HG03095 (cell line): Measurements from ENCODE around the gene DPYSL5.

Experiments
- ATAC-seq: cut with Tn5 transposase; IDR thresholded peaks from one replicate; pipeline ENCODE4 v1.9.1; 2021; ENCODE audit warnings: moderate library complexity; ENCODE audit not compliant: unreplicated experiment

Gene DPYSL5

GRCh38 chr2:26952374-26952773 lies 104.4 kb downstream of the DPYSL5 start:
- no peak for ATAC-seq

- ATAC-seq: no peak
Measured at GRCh38 chr2:26954135-26954534, 106.2 kb downstream of the DPYSL5 start.

- ATAC-seq: no peak
Measured at GRCh38 chr2:26957041-26957440, 109.1 kb downstream of the DPYSL5 start.

DNA sequence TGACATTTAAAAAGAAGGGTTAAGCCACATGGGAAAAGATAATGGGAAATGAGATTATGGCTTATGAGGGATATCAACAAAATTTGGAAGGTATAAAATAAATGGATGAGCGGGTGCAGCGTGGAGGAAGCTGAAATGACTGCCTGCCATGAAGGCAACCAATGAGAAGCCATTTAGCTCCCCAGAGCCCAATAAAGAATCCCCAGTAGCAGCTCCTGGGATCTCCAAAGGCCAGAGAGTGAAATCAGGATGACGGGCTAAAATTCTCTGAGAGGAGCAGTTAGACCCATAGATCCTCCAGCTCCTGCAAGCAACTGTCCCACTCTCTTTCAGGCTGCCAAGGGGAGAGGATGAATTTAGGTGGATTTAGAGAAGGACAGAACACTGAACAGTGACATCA lies 109.6 kb downstream of the DPYSL5 start:
- no peak for ATAC-seq

DNA sequence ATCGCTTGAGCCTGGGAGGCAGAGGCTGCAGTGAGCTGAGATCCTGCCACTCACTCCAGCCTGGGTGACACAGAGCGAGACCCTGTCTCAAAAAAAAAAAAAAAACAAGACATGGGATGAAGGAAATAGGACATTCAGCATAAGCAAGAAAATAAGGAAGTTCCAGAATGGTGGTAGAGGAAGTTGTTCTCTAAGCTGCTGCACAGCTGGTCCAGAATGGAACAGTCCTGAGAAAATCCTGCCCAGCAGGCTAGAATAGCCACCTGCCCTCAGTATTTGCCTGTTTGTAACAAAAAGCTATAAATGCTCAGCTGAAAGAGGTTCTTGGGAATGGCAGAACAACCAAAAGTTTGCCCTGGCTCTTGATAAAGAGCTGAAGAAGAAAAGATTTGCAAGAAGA lies 111.4 kb downstream of the DPYSL5 start:
- ATAC-seq: no peak

GRCh38 chr2:26964446-26965130 lies 116.7 kb downstream of the DPYSL5 start:
- no peak for ATAC-seq

GRCh38 chr2:26968001-26968400 lies 120.1 kb downstream of the DPYSL5 start:
- no peak for ATAC-seq

DNA sequence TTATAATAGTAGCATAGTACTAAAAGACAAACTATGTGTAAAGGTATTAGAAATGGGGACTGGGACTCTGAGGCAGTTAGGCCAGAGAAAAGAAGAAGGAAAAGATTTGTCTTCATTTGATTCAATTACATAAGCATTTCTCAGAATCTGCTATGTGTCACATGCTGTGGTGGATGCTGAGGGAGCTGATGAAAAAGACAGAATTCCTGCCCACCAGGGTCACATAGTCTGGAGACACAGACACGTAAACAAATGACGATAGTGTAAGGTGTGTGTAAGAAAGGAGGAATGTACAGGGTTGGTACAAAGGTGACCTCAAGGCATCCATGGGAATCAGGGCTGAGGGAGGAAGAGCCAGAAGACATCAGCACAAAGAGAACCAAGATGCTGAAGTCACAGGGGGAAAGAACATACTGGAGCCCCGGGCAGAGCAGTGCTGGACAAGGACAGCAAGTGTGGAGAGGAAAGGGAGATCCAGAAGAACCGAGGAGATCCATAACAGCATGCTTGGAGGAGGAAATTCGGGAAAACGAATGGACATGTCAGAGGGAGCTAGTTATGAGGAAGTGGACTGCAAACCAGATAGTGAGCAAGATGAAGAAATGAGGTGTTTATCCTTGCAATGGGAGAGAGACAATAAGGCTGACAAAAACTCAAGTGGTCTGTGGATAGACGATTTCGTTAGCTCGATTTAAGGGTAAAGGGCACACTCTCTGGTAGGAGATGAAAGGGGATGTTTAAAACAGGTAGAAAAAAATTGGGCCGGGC lies 121.3 kb downstream of the DPYSL5 start:
- ATAC-seq: no peak

GRCh38 chr2:26970244-26970927 lies 122.5 kb downstream of the DPYSL5 start, which contains the start of gene MAPRE3:
Gene MAPRE3, plus strand, starts transcription at chr2:26970637. Its CDS starts 51,582 bp downstream, at chr2:27022219.
- peak; percentile 74 for ATAC-seq

GRCh38 chr2:26970928-26971627 lies 123.1 kb downstream of the DPYSL5 start:
- no peak for ATAC-seq

- no peak for ATAC-seq
Measured at GRCh38 chr2:26971911-26972786, 124.2 kb downstream of the DPYSL5 start.

DNA sequence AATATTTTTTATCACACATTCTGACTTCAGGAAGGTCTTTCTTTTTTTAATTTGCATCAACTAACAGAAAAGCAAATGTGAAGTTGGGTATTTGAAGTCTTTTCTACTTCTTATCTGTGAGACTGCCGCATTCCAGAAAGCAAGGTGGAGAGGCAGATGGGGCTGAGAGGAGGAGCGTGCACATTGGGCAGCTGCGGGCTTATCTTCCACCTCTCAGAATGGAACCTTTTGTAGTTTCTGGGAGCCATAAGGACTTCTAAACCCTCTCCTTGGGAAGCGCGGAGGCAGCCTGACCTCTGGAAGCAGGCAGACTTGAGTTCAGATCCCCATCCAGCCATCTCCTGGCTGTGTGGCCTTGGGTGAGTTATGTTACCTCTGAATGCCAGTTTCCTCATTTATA lies 126.4 kb downstream of the DPYSL5 start:
- ATAC-seq: no peak

- ATAC-seq: no peak
Measured at GRCh38 chr2:26975102-26975501, 127.2 kb downstream of the DPYSL5 start.

DNA sequence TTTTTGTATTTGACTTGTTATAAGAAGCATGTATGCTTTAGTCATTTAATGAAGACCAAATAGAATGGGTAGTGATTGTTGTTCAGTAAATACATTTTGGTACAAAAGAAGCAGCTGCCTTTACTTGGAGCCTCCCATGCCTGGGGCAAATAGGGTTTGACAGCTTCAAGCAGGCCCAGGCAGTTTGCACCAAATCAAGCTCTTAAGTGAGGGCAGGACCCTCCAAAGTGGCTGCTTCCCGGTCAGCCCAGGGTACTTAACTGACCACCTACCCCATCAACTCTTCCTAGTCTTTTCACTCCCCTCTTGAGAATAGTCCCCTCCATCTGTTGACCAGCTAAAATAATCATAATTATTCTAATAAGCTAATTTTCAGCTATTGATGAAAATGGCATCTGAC lies 127.7 kb downstream of the DPYSL5 start:
- ATAC-seq: no peak

DNA sequence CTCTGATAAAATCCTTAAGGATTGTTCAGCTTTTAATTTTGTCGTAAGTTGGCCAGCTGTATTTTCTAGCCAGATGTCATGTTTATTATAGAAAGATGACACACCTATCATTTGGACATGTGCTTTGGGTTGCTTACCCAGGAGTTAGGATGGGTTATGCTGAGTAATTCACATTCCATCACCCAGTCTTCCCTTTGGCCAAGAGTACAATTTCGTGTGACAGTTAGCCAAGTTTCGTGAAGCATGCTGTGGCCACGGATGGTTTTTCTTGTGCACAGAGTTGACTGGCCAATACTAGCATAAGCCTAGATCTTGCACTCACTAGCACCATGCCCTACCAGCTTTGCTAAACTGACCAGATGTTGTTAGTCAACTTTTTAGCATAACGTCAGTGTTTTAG lies 128.3 kb downstream of the DPYSL5 start:
- no peak for ATAC-seq

GRCh38 chr2:26977012-26977411 lies 129.1 kb downstream of the DPYSL5 start:
- ATAC-seq: no peak

- ATAC-seq: no peak
Measured at GRCh38 chr2:26978061-26978596, 130.2 kb downstream of the DPYSL5 start.

- ATAC-seq: no peak
Measured at GRCh38 chr2:26979741-26980140, 131.8 kb downstream of the DPYSL5 start.

- ATAC-seq: no peak
Measured at GRCh38 chr2:26980971-26981370, 133.0 kb downstream of the DPYSL5 start.
